Stimulated activated CD4-positive, alpha-beta T cell treated with anti-CD3 and anti-CD28 coated beads, TNF-alpha, amount 100 ng/mL, for 24 hours (primary cell): Measurements from ENCODE around the gene BEX2.

Experiments
- DNase-seq, 3 experiments: peaks; one replicate each; pipeline ENCODE4 v3.0.0-alpha.2; 2020; ENCODE audit warnings: low read depth in 3 of 3

BEX2 gene

DNA sequence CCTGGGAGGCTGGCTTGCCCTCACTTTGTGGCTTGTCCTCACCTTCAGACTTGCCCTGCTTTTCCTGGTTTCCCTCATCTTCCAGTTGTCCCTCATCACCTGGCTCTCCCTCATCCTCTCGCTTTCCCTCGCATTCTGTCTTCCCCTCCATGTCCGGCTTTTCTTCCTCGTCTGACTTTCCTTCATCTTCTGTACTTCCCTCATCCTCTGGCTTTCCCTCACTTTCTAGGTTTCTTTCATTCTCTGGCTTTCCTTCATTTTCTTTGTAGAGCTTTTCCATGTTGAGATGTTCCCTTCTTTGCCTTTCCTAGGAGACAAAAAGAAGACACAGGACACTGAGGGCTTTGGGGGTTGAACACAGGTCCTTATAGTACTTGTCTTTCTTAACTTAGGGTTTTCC, 36.5 kb downstream of the BEX2 start:
- DNase-seq: no peak
